Large intestine (tissue), 1 donor: Measurements from ENCODE around the gene BCKDHB. TPM values are rescaled to one million over a fixed set of nuclear protein-coding genes. Genes with fewer than 3 reads are reported as not detected.

Experiments used
- polyA plus RNA-seq: library from polyadenylated mRNA; unstranded; fragments of 120-200 nt; gene quantifications from one replicate; pipeline ENCODE4 v1.2.1, GENCODE V29; 2013

The BCKDHB gene
- polyA plus RNA-seq, 1 donor = 21.0 TPM

Other genes starting within 250 kb of the BCKDHB start
- gene ELOVL4, start 159.1 kb upstream of the BCKDHB start, polyA plus RNA-seq = 3.3 TPM
- 9.1 TPM for gene TTK, start 102.0 kb upstream of the BCKDHB start, polyA plus RNA-seq